ENCODE measurements around the gene CCNJL.

CCNJL gene

GRCh38 chr5:160312134-160312959, at the start of gene CCNJL:
TSS of gene CCNJL (minus strand) at chr5:160312564. CDS start at chr5:160311923, 641 bp downstream.
- H3K4me1 Mint-ChIP-seq: peaks cover 9% of the 10 kb centered on the region
- no peak for DNase-seq (ENCODE audit: low spot score in 2 of 2)
- H3K9me3 Mint-ChIP-seq: no peaks in the 10 kb centered on the region
- no peak for ATAC-seq (ENCODE audit: low read depth)
- H3K27me3 Mint-ChIP-seq: peaks cover 35% of the 10 kb centered on the region
- no peaks in the 10 kb centered on the region for H3K36me3 Mint-ChIP-seq
- H3K4me3 Mint-ChIP-seq: peak within 1 kb of the TSS; percentile 83
- H3K27ac Mint-ChIP-seq: no peak within 1 kb of the TSS

GRCh38 chr5:160361624-160362228, 49.4 kb upstream of the CCNJL start:
- ATAC-seq (ENCODE audit: low read depth) (no peak), DNase-seq (ENCODE audit: low spot score in 2 of 2) (no peak)
- Mint-ChIP-seq H3K9me3 (no peaks in the 10 kb centered on the region), H3K27ac (no peak overlapping the region), H3K36me3 (no peaks in the 10 kb centered on the region), H3K27me3 (peaks cover 3% of the 10 kb centered on the region), H3K4me3 (no peak overlapping the region), H3K4me1 (no peaks in the 10 kb centered on the region)

GRCh38 chr5:160360310-160360709, 47.9 kb upstream of the CCNJL start:
- Mint-ChIP-seq H3K27ac (no peak overlapping the region), H3K27me3 (peaks cover 3% of the 10 kb centered on the region), H3K9me3 (no peaks in the 10 kb centered on the region), H3K36me3 (no peaks in the 10 kb centered on the region), H3K4me1 (no peaks in the 10 kb centered on the region), H3K4me3 (no peak overlapping the region)
- DNase-seq (ENCODE audit: low spot score in 2 of 2) (no peak), ATAC-seq (ENCODE audit: low read depth) (no peak)

- H3K9me3 Mint-ChIP-seq: no peaks in the 10 kb centered on the region
- DNase-seq (ENCODE audit: low spot score in 2 of 2) (no peak), ATAC-seq (ENCODE audit: low read depth) (no peak)
- H3K27ac Mint-ChIP-seq: no peak overlapping the region
- no peaks in the 10 kb centered on the region for H3K4me1 Mint-ChIP-seq
- no peak overlapping the region for H3K4me3 Mint-ChIP-seq
- no peaks in the 10 kb centered on the region for H3K27me3 Mint-ChIP-seq
- no peaks in the 10 kb centered on the region for H3K36me3 Mint-ChIP-seq
These were observed 47.5 kb upstream of the CCNJL start for GRCh38 chr5:160359816-160360215.

GRCh38 chr5:160359242-160359641, 46.9 kb upstream of the CCNJL start:
- no peak for DNase-seq (ENCODE audit: low spot score in 2 of 2)
- no peaks in the 10 kb centered on the region for H3K4me1 Mint-ChIP-seq
- no peak overlapping the region for H3K27ac Mint-ChIP-seq
- H3K4me3 Mint-ChIP-seq: no peak overlapping the region
- no peaks in the 10 kb centered on the region for H3K27me3 Mint-ChIP-seq
- no peaks in the 10 kb centered on the region for H3K9me3 Mint-ChIP-seq
- H3K36me3 Mint-ChIP-seq: no peaks in the 10 kb centered on the region
- no peak for ATAC-seq (ENCODE audit: low read depth)

GRCh38 chr5:160357861-160358411, 45.6 kb upstream of the CCNJL start:
- Mint-ChIP-seq H3K4me1 (no peaks in the 10 kb centered on the region), H3K27me3 (peaks cover 3% of the 10 kb centered on the region), H3K4me3 (no peak overlapping the region), H3K27ac (no peak overlapping the region), H3K36me3 (no peaks in the 10 kb centered on the region), H3K9me3 (no peaks in the 10 kb centered on the region)
- ATAC-seq (ENCODE audit: low read depth): no peak
- DNase-seq (ENCODE audit: low spot score in 2 of 2): no peak

GRCh38 chr5:160357394-160357793, 45.0 kb upstream of the CCNJL start:
- H3K27ac Mint-ChIP-seq: no peak overlapping the region
- peaks cover 3% of the 10 kb centered on the region for H3K27me3 Mint-ChIP-seq
- H3K9me3 Mint-ChIP-seq: no peaks in the 10 kb centered on the region
- no peak overlapping the region for H3K4me3 Mint-ChIP-seq
- no peak for ATAC-seq (ENCODE audit: low read depth)
- no peaks in the 10 kb centered on the region for H3K36me3 Mint-ChIP-seq
- no peaks in the 10 kb centered on the region for H3K4me1 Mint-ChIP-seq
- DNase-seq (ENCODE audit: low spot score in 2 of 2): no peak

- Mint-ChIP-seq H3K9me3 (no peaks in the 10 kb centered on the region), H3K4me3 (no peak overlapping the region), H3K27me3 (peaks cover 3% of the 10 kb centered on the region), H3K36me3 (no peaks in the 10 kb centered on the region), H3K27ac (no peak overlapping the region), H3K4me1 (no peaks in the 10 kb centered on the region)
- no peak for DNase-seq (ENCODE audit: low spot score in 2 of 2)
- no peak for ATAC-seq (ENCODE audit: low read depth)
These were observed 44.4 kb upstream of the CCNJL start for GRCh38 chr5:160356550-160357347.

- H3K27ac Mint-ChIP-seq: no peak overlapping the region
- DNase-seq (ENCODE audit: low spot score in 2 of 2): no peak
- no peak overlapping the region for H3K4me3 Mint-ChIP-seq
- no peak for ATAC-seq (ENCODE audit: low read depth)
- H3K27me3 Mint-ChIP-seq: peaks cover 3% of the 10 kb centered on the region
- no peaks in the 10 kb centered on the region for H3K36me3 Mint-ChIP-seq
- no peaks in the 10 kb centered on the region for H3K4me1 Mint-ChIP-seq
- H3K9me3 Mint-ChIP-seq: no peaks in the 10 kb centered on the region
These were observed 42.3 kb upstream of the CCNJL start for GRCh38 chr5:160354666-160355065.

- H3K9me3 Mint-ChIP-seq: no peaks in the 10 kb centered on the region
- no peak overlapping the region for H3K4me3 Mint-ChIP-seq
- H3K4me1 Mint-ChIP-seq: no peaks in the 10 kb centered on the region
- no peak overlapping the region for H3K27ac Mint-ChIP-seq
- peaks cover 3% of the 10 kb centered on the region for H3K27me3 Mint-ChIP-seq
- no peaks in the 10 kb centered on the region for H3K36me3 Mint-ChIP-seq
- DNase-seq (ENCODE audit: low spot score in 2 of 2) (no peak), ATAC-seq (ENCODE audit: low read depth) (no peak)
These were observed 41.0 kb upstream of the CCNJL start for GRCh38 chr5:160353379-160353778.

- Mint-ChIP-seq H3K4me1 (no peaks in the 10 kb centered on the region), H3K27me3 (peaks cover 3% of the 10 kb centered on the region), H3K36me3 (no peaks in the 10 kb centered on the region), H3K4me3 (no peak overlapping the region), H3K27ac (no peak overlapping the region), H3K9me3 (no peaks in the 10 kb centered on the region)
- ATAC-seq (ENCODE audit: low read depth): no peak
- DNase-seq (ENCODE audit: low spot score in 2 of 2): no peak
These were observed 39.9 kb upstream of the CCNJL start for GRCh38 chr5:160352308-160352707.

GRCh38 chr5:160349935-160350303, 37.6 kb upstream of the CCNJL start:
- no peaks in the 10 kb centered on the region for H3K36me3 Mint-ChIP-seq
- no peak overlapping the region for H3K4me3 Mint-ChIP-seq
- no peaks in the 10 kb centered on the region for H3K4me1 Mint-ChIP-seq
- no peaks in the 10 kb centered on the region for H3K9me3 Mint-ChIP-seq
- H3K27ac Mint-ChIP-seq: no peak overlapping the region
- peaks cover 3% of the 10 kb centered on the region for H3K27me3 Mint-ChIP-seq
- DNase-seq (ENCODE audit: low spot score in 2 of 2) (no peak), ATAC-seq (ENCODE audit: low read depth) (no peak)

GRCh38 chr5:160349249-160349934, 37.0 kb upstream of the CCNJL start:
- H3K27me3 Mint-ChIP-seq: peaks cover 3% of the 10 kb centered on the region
- no peak overlapping the region for H3K27ac Mint-ChIP-seq
- DNase-seq (ENCODE audit: low spot score in 2 of 2) (no peak), ATAC-seq (ENCODE audit: low read depth) (no peak)
- no peaks in the 10 kb centered on the region for H3K4me1 Mint-ChIP-seq
- no peaks in the 10 kb centered on the region for H3K9me3 Mint-ChIP-seq
- H3K4me3 Mint-ChIP-seq: no peak overlapping the region
- H3K36me3 Mint-ChIP-seq: no peaks in the 10 kb centered on the region

Data from memory B cell (primary cell).